Amygdala (tissue), 56 donors: Measurements from ENCODE around the gene EDEM3.

Source experiments
- DNase-seq, 56 donors: peaks; one replicate each; lab custom pipeline; 2025; lab: John Stamatoyannopoulos, UW

Gene EDEM3

DNA sequence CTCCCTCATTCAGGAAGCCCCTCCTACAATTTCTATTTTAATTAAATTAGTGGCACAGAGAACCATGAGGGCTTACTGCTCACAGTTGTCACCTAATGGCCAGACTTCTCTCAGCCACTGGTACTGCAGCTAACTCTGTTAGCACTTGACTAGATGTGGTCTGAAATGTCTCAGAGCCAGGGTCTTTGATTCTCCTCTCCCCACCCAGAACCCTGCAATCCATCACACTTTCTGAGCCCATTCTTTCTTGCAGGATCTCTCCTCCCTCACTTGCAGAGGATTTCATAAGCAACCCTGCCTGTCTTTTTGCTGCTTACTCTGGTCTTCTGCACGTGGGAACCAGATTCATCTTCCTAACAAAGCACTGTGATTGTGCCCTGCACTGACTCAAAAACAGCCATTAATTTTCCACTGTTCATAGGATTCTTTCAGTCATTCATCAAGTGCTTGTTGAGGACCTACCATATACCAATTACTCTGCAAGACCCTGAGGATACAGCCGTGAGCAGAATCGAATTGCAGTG lies 108.4 kb downstream of the EDEM3 start:
- no peak for DNase-seq

DNA sequence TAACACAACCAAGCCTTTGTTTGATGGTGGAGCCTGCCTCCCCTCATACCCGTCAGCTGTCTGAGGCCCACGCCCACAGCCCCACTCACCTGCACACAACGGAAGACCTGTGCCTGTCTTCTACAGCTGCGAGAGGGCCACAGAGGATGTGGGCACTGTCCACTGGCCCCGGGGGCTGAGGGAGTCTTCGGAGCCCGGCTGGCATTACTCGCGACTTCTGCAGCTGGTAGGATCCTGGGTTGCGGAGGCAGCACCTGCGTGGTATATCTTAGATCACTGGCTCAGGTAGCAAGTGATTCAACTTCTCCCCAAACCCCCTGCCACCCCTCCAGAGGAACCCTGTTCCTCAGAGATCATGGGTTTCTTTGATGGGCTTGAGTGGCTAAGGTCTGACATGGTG lies 109.9 kb downstream of the EDEM3 start:
- DNase-seq = no peak

DNA sequence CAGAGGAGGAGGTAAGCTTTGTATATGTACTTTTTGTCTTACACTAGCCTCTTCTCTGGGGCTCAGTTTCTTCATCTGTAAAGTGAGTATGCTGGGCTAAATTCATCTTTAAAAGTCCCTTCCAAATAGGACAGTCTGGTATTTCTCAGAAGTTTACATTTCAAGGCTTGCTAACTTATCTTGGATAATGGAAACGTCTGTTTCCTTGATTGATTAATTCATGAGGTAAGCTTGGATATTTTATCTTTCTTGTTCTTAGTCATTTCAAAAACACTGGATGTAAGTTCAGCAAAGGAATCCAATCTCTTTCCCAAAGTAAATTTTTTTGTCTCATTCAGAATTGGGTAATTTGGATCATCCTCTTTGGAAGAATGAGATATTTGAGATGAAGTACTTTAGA lies 111.0 kb downstream of the EDEM3 start:
- DNase-seq = no peak

DNA sequence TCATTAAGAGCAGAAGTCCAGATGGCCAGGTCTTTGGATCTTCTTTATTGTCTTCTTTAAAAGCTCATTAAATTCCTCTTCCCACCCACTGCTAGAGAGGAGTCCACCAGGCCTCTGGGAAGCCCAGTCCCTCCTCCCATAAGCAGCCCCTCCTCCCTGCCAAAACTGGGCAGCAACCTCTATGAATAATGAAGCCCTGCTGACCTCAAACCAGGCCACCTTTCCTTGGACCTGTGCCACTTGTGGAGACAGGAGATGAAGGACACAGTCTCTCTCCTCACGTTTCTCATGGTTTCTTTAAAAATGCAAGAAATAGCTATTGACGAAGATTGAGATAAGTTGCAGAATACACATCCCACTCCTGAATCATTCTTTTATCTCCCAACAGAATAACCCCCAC lies 112.8 kb downstream of the EDEM3 start:
- no peak for DNase-seq

DNA sequence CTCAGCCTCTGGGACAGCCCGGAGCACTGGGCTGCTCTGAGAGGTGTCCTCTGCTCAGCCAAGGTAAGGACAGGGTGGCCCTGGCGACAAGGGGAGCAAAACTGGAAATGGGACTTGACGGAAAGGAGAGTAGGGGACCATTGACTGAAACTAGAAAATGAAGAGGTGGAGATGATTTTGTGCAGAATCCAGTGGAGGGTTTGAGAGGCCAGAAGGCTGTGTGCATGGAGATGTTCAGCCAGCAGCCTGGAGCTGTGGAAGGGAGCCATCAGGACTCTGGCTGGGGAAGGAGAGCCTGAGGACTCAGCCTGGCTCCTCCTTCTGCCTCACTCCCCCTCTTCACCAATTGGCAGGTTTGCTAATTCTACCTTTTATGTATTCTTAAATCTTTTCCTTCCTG lies 114.2 kb downstream of the EDEM3 start:
- no peak for DNase-seq
